ENCODE data around the gene RRAD.
A peak's percentile ranks its signal among the peaks of the same experiment; 100 is the strongest.

RRAD gene

DNA sequence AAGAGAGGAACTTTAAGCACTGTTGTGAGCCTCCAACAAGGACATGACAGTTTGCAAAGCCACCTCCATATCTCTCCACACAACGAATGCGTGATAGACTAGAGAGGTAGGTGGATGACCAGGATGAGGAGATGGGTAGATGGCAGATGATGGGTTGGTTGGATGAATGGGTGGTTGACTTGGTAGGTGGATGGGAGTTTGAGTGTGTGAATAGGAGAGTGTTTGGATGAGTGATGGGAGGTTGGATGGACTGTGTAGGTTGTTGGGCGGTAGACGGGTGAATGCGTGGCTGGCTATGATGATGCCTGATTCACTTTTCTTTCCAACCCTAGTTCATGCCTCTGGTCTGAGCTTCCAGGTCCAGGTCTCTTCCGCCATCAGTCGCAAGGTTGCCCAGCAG lies 10.8 kb downstream of the RRAD start:
- DNase-seq = no peak

GRCh38 chr16:66913711-66914110 lies 11.6 kb downstream of the RRAD start:
- DNase-seq = no peak

DNA sequence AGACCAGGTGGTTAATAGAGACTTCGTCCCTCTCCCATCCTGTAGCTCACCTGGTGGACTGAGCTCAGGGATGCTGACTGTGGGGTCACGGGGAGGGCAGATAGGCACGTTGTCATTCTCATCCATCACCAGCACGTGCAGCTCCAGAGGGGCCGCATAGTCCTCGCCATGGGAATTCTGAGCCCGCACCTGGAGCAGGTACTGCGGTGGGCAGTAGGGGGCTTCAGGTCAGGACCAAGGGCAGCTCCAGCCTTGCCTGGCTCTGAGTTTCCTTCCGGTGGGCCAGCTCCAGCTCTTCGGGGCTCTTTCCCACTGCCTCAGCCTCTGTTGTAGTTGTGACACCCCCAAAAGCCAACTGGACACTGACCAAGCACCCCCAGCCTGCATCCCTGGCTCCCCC lies 12.3 kb downstream of the RRAD start:
- no peak for DNase-seq

- no peak for DNase-seq
Measured at GRCh38 chr16:66911801-66912200, 13.5 kb downstream of the RRAD start.

DNA sequence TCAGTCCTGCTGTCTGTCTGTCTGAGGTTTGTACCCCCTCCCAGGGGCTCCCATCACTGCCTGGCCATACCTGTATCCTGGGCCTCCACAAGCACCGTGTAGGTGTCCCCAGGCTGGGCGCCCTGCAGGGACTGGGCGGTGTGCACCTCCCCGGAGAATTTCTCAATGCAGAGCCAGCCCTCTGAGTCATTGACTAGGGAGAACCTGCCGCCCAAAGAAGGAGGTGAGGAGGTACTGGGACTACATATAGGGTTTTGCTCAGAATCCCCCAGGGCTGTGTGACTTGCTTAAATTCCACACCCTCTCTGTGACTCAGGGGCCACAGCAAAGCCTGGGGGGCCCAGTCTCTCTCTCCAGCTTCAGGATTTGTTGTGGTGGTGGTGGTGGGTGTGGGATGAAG lies 14.2 kb downstream of the RRAD start:
- no peak for DNase-seq

DNA sequence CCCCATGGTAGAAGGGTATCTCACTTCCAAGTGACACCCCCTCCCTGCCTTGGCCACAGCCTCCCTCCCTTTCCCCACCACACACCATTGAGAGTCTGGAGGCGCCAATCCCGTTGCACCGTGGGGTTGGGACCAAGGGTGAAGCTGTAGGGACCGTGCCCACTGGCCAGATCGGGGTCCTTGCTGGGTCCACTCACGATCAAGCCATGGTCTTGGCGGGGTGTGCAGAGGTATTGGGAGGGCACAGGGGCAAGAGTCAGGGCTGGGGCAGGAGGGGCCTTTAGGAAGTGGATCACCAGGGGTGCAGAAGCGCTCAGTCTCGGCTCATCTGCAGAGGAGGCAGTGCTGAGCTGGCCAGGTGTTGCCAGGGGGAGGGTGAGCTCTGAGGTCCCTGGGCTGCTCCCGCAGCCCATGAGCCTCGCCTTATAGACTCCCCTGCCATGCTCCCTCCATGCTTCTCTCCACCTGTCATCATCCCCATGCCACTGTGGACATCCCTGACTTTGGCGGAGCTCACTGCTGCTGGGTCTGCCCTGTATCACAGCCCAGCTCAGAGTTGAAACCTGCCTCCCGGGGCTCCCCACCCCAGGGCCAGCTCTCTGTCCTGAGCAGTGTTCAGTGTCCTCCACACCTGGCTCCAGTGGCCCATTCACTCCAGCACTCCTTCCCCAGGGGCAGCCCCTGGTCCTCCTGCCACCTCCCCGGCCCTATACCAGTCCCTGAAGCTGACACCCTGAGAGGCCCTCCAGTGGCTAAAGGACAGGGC lies 15.0 kb downstream of the RRAD start:
- no peak for DNase-seq

DNA sequence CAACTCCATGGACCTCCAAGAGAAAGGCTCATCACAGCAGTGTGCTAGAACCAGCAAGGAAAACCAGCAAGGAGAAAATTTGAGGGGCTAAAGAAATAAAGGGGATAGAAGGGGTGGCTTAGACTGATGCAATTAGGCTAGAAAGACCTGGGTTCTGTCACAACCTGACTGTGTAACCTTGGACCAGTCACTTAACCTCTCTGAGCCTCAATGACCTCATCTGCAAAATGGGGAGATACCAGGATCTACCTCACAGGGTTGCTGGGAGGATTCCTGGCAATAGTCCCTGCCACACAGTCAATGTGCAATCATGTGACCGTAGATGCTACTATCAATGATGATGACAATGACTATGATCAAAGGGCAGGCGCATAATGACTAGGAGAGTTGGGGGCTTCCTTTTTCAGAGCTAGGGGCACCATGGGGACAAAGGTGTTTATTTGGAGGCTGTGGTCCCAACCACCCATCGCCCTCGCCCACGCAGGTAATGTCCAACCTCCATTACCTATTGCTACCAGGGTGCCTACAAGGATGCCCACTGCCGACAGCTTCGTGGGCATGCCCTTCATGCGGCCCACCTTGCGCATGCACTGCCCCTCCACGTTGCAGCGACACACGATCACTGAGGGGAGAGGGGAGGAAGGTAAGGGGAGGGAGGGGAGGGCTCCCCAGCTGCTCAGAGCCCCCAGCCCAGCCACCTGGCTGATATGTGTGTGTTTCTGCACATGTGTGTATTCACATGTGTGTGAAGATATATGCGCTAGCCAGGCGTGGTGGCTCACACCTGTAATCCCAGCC lies 16.4 kb downstream of the RRAD start:
- DNase-seq = no peak

DNA sequence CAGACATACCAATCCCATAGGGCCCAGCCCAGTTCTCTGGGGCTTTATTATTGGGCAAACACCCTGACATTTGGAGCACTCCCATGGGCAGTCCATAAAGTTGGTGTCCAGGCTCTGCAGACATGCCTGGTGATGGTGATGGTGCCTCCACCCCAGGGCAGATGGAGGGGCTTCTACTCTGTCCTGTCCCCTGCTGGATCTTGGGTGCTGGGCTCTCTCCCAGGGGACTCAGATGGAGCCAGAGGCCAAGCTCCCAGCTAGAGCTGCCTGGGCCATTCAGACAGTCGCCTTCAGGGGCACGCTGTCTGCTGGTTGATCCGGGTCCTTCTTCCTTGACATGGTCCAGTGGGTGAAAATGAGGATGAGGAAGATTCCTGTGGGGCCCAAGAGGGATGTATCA lies 17.2 kb downstream of the RRAD start:
- no peak for DNase-seq

- DNase-seq = no peak
Measured at GRCh38 chr16:66906916-66907836, 18.2 kb downstream of the RRAD start.

DNA sequence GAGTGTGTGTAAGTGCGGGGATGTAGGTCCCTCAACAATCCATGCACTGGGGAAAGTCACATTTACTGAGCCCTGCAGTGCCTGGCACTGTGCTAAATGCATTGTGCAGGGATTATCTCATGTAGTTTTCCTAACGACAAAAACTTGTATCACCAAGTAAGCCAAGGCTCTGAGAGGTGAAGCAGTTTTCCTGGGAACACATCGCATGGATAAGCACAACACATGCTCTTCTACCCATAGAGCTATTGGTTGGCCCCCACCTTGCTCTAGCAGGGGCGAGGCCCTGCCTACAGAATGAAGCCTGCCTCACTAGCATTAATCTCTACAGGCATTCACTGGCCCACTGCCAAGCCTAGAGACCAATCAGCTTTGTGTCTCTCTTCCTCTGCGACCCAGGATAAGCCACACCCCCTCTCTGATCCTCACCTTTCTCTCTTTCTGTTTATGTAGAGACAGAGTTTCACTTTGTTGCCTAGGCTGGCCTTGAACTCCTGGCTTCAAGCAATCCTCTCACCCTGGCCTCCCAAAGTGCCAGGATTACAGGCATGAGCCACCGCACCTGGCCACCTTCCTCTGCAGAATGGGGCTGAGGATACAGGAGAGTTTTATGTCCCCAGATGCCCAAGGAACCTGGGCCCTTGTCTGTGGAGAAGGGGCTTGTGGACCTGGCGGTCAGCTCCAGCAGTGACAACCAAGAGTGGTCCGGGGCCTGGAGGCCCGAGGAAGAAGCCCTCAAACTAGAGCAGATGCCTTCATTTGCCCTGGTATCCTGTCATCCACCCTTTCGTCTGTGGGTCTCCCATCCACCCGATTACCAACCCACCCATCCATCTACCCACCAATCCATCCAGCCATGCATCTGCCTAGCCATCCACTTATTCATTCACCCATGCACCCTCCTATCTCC lies 19.4 kb downstream of the RRAD start:
- peak in 1 of 2 donors; percentile 21 for DNase-seq

- DNase-seq = no peak
Measured at GRCh38 chr16:66904846-66905632, 20.3 kb downstream of the RRAD start.

DNA sequence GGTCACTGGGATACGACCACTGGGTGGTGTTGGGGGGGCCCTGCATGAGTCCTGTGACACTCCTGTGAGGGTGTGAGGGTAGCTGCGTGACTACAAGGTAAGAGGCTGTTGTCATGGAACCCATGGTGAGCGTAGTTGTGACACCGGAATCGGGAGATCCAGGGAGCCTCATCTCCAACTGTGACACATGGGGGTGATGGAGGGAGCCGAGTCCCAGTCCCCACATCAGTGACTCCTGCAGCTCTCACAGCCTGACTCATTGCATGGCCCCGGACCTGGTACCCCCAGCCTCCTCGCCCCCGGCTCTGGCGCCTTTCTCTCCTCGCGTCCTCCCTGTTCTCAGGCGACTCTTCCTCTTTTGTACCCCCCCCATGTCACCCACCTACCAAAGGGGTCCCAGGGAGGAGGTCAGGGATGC lies 20.9 kb downstream of the RRAD start:
- DNase-seq = no peak

DNA sequence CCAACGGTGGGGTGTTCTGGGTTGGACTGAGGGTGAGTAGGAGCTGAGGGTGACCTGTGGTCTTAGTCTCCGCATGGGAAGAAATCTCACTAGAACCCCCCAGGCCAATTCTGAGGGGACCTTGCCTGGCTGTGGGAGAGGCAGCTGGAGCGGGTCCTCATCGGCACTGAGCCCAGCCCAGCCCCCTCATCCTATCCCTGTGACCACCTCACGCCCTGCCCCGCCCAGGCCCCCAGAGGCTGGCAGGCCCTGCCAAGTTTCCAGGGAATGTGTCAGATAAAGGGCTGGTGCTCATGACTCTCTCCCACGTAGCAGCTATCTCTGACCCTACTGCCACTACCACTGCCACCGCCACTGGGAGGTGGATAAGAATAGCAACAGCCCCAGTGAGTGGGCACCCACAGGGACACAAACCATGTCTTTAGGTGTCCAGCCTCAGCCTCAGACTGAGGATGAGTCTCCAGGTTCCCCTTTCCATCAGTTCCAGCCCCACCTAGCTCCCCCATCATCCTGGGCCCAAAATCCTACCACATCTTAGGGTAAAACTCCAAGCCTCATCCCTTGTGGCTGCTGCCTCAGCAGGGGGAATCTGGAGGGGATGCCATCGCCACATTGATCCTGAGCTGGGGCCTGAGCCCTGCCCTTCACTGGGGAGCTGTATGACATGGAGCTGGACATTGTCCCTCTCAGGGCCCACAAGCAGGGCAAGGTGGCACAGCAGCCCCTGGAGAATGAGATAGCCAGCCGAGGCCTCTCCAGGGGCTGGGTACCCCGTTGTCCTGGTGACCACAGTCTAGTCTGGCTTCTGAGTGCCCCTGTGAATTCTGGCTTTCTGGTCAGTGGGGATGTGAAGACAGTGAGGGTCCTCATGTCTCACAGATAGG lies 21.5 kb downstream of the RRAD start:
- no peak for DNase-seq

DNA sequence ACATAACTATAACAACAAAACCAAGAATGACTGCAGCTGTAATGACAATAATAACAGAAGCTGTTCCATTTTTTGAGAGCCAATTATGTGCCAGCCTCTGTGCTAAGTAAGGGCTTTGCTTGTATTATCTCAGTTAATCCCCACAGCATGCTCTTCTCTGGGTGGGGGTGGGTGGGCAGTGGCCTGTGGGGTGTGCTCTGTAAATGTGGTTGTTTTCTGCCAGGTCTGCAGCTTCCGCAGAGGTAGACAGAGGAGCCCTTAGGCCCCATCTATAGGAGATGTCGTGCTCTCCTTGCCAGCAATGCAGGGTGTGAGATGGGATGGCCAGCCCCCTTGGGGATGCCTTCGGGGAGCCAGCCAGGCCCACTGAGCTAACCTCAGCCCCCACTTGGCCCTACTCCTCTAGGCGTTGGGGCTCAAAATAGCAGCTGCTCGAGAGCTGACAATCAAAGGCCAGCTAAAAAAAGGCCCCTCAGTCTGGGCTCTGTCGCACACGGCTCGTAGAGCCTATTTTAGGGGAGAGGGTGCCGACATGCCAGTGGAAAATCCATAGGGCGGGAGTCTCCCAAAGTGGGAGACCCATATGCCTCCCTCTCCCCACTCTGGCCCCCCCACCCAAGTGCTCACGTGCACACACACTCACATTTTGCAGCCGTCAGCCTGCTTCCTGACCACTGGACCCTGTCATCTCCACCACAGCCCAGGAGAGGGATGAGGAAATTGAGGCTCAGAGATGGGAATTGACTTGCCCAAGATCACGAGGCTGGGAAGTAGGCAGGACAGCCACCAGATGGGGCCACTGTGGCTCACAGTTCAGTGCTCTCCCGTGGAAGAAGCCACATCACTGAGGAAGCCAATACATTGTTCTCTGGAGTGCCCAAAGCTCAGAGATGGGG lies 22.4 kb downstream of the RRAD start:
- DNase-seq = no peak

GRCh38 chr16:66901626-66902025 lies 23.7 kb downstream of the RRAD start:
- no peak for DNase-seq

DNA sequence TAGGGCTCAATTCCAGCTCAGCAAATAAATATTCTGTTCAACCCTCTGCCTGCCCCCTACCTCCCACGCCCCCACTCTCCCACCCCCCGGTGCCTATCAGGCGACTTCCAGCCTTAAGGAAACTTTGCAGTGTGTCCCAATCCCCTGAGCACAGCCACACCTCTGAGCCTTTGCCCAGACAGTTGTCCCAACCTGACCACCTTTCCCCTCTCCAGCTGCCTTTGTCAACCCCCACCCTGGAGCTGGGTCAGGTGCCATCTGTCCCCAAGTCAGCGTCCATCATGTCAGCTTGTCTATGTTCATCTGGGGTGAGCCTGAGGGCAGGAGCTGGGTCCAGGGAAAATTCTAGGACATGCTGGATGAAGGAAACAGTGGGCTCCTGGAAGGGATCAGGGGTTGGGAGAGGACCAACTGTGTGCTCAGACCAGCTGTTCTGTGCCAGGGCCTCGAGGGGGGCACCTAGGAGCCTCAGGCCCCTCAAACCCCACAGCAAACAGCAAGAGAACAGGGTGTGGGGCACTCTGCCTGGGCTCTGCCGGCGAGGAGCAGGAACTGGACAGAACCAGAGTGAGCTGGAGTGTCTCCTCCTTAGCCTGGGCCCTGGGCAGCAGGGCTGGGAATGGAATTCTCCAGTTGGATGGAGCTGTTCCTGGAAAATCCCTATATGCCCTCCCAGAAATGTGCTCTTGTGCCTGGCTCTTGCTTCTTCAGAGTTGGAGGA lies 24.5 kb downstream of the RRAD start:
- DNase-seq = no peak

GRCh38 chr16:66899945-66900710 lies 25.2 kb downstream of the RRAD start:
- no peak for DNase-seq
